GM19372 (cell line): ENCODE data around the gene CRELD2.
A peak's percentile ranks its signal among the peaks of the same experiment; 100 is the strongest.

Source experiments
- ATAC-seq: cut with Tn5 transposase; IDR thresholded peaks from one replicate; pipeline ENCODE4 v1.9.1; 2021; ENCODE audit warnings: mild to moderate bottlenecking, low read depth, moderate library complexity; ENCODE audit not compliant: unreplicated experiment

CRELD2 gene, protein sequence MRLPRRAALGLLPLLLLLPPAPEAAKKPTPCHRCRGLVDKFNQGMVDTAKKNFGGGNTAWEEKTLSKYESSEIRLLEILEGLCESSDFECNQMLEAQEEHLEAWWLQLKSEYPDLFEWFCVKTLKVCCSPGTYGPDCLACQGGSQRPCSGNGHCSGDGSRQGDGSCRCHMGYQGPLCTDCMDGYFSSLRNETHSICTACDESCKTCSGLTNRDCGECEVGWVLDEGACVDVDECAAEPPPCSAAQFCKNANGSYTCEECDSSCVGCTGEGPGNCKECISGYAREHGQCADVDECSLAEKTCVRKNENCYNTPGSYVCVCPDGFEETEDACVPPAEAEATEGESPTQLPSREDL

GRCh38 chr22:49917974-49918910, at the start of gene CRELD2, which contains the start of gene ALG12:
CRELD2 (plus strand) TSS chr22:49918634; CDS start chr22:49918770, 136 bp downstream.
ALG12 (minus strand) TSS chr22:49918438; CDS start chr22:49913765, 4,673 bp downstream.
- ATAC-seq: peak; percentile 94

DNA sequence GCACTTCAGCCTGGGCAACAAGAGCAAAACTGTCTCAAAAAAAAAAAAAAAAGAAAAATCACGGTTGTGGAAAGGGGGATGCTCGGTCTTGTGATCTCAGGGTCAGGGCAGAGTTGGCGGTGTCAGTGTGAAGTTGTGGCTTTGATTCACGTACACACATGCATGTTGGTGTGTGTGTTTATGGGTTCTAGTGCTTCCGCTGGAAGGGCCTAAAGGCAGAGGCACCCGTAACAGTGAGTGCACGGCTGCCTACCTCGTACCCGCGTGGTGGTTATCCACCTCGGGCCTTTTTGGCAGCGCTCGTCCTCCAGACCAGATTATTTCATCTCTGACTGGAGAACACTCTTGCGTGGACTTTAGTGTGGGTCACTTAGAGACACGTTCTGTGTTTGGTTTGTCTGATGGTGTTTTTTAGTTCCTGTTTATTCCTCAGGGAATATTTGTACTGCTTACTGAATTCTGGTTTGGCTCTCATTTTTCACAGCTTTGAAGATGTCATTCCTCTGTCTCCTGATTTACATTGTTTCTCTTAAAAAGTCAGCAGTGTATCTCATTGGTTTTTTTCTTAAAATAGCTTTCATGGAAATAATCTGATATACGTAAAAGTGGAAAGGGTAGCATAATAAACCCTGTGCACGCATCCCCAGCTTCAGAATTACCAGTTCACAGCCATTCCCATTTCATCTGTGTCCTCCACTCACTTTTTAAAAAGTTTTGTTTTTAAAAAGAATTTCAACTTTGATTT, 49.2 kb upstream of the CRELD2 start:
- ATAC-seq: no peak

GRCh38 chr22:49869845-49870712, 48.4 kb upstream of the CRELD2 start:
- no peak for ATAC-seq

DNA sequence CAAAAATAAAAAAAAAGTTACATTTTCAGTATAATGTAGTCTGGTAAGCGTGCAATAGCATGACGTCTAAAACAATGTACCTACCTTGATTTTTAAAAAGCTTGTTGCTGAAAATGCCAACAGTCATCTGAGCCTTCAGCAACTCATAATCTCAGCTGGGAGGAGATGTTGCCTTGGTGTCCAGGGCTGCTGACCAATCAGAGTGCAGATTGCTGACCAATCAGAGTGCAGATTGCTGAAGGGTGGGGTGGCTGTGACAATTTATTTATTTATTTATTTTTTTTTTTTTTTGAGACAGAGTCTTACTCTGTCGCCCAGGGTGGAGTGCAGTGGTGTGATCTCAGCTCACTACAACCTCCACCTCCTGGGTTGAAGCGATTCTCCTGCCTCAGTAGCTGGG, 47.0 kb upstream of the CRELD2 start:
- ATAC-seq: no peak

DNA sequence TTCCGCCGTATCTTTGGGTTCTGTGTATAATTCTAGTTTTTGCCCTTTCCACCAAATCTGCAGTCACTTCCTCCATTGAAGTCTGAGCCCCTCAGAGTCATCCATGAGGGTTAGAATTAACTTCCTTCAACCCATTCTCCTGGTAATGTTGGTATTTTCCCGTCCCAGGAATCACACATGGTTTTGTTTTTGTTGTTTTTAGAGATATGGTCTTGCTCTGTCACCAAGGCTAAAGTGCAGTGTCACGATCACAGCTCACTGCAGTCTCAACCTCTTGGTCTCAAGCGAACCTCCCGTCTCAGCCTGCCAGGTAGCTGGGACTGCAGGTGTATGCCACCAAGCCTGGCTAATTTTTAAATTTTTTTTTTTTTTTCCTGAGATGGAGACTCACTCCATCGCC, 46.1 kb upstream of the CRELD2 start:
- no peak for ATAC-seq

- ATAC-seq: no peak
Measured at GRCh38 chr22:49873228-49873940, 45.0 kb upstream of the CRELD2 start.

DNA sequence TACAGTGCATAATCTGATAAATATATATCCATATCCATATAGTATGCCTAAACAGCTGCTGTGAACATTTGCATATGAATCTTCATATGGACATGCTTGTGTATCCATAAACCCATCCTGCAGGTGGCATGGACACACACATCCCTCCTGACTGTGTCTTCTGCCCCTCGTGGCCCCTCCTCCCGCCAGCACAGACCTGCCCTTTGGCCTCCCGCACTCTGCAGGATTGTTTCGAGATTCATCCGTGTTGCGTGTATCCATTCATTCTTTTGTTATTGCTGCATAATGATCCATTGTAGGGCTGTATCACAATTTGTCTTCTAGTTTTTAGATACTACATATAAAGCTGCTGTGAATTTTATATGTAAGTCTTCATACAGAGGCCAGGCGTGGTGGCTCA, 40.8 kb upstream of the CRELD2 start:
- ATAC-seq: no peak

DNA sequence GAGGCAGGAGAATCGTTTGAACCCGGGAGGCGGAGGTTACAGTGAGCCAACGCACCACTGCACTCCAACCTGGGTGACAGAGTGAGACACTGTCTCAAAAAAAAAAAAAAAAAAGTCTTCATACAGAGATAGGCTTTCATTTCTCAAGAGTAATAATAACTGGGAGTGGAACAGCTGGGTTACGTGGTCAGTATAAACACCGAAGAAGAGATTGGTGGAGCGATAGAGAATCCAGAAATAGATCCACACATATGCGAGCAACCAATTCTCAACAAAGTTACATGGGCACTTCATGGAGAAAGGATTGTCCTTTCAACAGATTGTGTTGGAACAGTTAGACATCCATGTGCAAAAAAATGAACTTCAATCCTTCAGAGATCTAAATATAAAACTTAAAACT, 40.2 kb upstream of the CRELD2 start:
- ATAC-seq: no peak

- no peak for ATAC-seq
Measured at GRCh38 chr22:49879871-49880270, 38.6 kb upstream of the CRELD2 start.

DNA sequence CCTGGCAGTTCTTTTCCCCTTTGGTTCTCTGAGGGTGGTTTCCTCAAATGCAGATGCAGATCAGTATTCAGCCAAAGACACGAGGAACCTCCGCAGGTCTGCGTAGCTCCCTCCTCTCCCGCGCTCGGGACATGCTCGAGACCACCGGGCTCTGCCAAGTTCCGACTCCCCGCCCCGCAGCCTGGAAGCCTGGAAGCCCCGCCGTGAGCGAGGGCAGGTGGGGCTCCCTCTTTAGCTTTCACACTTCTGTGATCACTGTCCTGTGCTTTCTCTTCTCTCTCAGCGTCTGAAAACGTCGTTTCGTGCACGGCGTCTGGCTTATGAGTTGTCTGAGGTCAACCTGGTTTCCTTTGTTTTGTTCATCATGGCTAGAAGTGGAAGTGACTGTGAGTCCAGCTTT, 38.2 kb upstream of the CRELD2 start:
- no peak for ATAC-seq

GRCh38 chr22:49881856-49882255, 36.6 kb upstream of the CRELD2 start:
- ATAC-seq: no peak

DNA sequence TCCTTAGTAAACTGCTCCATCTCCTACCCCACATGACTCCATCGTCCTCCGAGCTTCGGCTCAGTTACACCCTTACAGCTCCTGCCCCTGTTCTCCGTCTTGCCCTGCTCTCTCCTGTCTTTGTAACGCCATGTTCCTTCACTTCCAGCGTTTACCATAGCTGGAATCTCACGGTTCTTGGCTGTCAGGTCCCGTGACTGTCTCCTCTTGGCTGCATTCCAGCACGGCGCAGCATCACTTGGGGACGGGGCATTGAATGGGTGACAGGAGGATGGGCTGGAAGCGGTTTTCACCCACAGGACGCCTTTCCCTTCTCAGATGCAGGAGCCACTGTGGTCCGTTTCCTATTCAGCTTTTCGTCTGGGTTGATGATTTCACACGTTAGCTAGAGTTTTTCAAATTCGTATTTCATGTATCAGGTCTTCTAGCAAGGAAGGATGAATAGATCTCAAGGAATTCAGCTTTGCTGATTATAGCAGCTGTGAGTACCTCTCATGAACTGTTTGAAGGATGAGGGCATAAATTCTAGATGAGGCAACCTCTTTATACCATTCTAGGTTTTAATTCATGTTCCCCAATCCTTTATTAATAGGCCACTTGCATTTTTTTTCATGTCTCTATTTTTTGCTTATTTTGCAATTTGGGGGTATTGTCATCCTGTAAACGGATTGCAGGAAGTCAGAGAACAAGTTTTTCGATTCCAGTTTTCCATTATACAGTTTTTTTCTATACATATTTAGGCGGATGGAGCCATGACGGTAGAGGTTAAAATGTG, 35.7 kb upstream of the CRELD2 start:
- no peak for ATAC-seq

- no peak for ATAC-seq
Measured at GRCh38 chr22:49883294-49883640, 35.2 kb upstream of the CRELD2 start.

- no peak for ATAC-seq
Measured at GRCh38 chr22:49884075-49884474, 34.4 kb upstream of the CRELD2 start.

DNA sequence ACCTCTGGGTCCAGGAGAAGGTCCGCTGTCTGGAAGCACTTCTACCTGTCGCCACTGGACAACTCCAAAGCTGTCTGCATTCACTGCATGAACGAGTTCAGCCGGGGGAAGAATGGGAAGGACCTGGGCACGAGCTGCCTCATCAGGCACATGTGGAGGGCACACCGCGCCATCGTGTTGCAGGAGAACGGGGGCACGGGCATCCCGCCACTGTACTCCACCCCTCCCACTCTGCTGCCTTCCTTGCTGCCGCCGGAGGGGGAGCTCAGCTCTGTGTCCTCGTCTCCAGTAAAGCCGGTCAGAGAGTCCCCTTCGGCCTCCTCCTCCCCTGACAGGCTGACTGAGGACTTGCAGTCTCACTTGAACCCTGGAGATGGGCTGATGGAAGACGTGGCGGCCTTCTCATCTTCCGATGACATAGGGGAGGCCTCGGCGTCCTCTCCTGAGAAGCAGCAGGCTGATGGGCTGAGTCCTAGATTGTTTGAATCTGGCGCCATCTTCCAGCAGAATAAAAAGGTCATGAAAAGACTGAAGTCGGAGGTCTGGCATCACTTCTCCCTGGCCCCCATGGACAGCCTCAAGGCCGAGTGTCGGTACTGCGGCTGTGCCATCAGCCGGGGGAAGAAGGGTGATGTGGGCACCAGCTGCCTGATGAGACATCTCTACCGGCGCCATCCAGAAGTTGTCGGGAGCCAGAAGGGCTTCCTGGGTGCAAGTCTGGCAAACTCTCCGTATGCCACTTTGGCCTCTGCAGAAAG, 33.8 kb upstream of the CRELD2 start:
- ATAC-seq: no peak

DNA sequence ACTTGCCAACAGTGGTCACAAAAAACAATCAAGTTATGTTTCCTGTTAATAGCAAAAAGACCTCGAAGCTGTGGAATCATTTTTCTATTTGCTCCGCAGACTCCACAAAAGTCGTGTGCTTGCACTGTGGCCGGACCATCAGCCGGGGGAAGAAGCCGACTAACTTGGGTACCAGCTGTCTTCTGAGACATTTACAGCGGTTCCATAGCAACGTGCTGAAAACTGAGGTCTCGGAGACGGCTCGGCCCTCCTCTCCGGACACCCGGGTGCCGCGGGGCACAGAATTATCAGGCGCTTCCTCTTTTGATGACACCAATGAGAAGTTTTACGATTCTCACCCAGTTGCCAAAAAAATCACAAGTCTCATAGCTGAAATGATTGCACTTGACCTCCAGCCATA, 33.2 kb upstream of the CRELD2 start:
- no peak for ATAC-seq

DNA sequence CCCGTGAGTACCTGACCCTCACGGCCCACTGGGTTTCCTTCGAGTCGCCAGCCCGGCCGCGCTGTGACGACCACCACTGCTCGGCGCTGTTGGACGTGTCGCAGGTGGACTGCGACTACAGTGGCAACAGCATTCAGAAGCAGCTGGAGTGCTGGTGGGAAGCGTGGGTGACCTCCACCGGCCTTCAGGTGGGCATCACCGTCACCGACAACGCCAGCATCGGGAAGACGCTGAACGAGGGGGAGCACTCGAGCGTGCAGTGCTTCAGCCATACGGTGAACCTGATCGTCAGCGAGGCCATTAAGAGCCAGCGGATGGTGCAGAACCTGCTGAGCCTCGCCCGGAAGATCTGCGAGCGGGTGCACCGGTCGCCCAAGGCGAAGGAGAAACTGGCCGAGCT, 32.6 kb upstream of the CRELD2 start:
- ATAC-seq: no peak
